ENCODE data around the gene CLIP4.

GRCh38 chr2:29080886-29081743, 34.1 kb upstream of the CLIP4 start:
- TF ChIP-seq CTCF (conservative IDR thresholded peaks at IDR 0.05; ENCODE audit: low read length) (no peak), EZH2phosphoT487 (IDR thresholded peaks at IDR 0.05; ENCODE audit: borderline replicate concordance) (no peak)

Data from Loucy (cell line).